HL-60/S4 treated with phorbol 12-myristate 13-acetate at 8.2 ng/mL for 4 days and 3 days (cell line): Measurements from ENCODE around the gene ESYT2.
"Not testable (repeated sequence)": the region's sequence is repeated elsewhere in the genome, so short reads cannot be mapped to it uniquely, and the experiment has no call there.

Experiments used
- in situ Hi-C: fragments of 300-500 bp; cut with MboI; formaldehyde crosslinking; loops from 2 replicates; pipeline ENCODE4 v1.15.0; 2022; ENCODE audit warnings: low sequenced_read_pairs

The ESYT2 gene

GRCh38 chr7:158829342-158830210, at the start of gene ESYT2:
Gene ESYT2, minus strand, starts transcription at chr7:158829509. Its CDS starts 91 bp downstream, at chr7:158829418.
- in situ Hi-C loops, result no loop called here

- in situ Hi-C loops, result not testable (repeated sequence)
Observed at GRCh38 chr7:158878151-158879079, 49.1 kb upstream of the ESYT2 start.

- in situ Hi-C loops, result no loop called here
Observed at GRCh38 chr7:158876984-158877383, 47.7 kb upstream of the ESYT2 start.

GRCh38 chr7:158869876-158870275, 40.6 kb upstream of the ESYT2 start:
- in situ Hi-C loops, result no loop called here

- in situ Hi-C loops, result no loop called here
Observed at GRCh38 chr7:158868764-158869410, 39.6 kb upstream of the ESYT2 start.

DNA sequence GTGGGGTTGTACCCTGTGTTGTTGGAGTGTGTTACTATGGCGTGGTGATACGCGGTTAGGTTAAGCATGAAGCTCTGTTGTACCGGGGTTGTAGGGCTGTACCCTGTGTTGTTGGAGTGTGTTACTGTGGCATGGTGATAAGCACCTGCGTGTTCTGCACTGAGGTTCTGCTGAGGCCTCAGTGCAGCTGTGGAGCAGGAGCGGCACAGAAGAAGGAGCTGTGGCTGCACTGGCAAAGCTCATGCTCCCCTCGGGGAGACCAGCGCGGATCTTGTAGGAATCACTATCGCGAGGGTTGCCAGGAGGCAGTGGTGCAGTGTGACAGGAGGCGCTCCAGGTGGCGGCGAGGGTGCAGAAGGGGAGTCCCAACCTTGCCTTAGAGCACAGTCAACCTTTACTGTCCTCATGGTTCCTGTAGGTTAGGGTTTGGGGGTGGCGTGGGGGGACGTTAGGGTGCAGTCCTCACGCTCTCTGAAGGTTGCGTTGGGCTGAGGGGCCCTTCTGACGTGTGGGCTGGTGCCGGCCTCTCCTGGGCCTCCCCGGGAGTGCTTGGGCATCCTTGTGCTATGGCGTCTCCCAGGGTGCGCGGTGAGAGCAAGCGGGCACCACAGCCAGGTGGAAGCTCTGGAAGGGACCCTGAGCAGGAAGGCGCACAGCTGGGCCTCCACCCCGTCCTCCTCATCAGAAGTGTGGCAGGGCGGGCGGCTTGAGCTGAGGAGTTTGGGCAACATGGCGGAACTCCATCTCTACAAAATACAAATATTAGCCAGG, 38.1 kb upstream of the ESYT2 start:
- in situ Hi-C loops, result no loop called here

GRCh38 chr7:158865977-158866376, 36.7 kb upstream of the ESYT2 start:
- in situ Hi-C loops, result no loop called here

DNA sequence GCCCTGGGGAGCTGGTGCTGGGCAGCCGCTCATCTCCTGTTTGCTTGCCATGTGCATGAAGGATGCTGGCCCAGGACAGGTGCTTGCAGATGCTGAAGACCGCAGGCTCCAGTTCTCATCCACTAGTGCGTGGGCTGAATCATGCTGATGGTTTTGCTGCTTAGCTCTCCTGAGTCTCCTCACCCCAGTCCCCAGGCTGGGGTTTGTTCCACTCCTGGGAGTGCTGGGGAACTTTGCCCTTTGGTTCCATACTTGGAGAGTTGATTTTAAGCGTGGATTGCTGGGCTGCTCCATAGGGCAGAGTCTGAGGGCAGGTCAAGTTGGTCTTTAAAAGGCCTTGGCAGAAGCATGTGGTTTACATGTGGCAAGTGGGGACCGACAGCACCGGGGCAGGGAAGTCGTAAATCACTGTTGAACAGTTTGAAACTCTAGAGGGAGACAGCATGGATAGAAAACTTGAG, 36.2 kb upstream of the ESYT2 start:
- in situ Hi-C loops, result no loop called here

- in situ Hi-C loops, result no loop called here
Observed at GRCh38 chr7:158864833-158865232, 35.5 kb upstream of the ESYT2 start.

- in situ Hi-C loops, result no loop called here
Observed at GRCh38 chr7:158864507-158864820, 35.2 kb upstream of the ESYT2 start.

DNA sequence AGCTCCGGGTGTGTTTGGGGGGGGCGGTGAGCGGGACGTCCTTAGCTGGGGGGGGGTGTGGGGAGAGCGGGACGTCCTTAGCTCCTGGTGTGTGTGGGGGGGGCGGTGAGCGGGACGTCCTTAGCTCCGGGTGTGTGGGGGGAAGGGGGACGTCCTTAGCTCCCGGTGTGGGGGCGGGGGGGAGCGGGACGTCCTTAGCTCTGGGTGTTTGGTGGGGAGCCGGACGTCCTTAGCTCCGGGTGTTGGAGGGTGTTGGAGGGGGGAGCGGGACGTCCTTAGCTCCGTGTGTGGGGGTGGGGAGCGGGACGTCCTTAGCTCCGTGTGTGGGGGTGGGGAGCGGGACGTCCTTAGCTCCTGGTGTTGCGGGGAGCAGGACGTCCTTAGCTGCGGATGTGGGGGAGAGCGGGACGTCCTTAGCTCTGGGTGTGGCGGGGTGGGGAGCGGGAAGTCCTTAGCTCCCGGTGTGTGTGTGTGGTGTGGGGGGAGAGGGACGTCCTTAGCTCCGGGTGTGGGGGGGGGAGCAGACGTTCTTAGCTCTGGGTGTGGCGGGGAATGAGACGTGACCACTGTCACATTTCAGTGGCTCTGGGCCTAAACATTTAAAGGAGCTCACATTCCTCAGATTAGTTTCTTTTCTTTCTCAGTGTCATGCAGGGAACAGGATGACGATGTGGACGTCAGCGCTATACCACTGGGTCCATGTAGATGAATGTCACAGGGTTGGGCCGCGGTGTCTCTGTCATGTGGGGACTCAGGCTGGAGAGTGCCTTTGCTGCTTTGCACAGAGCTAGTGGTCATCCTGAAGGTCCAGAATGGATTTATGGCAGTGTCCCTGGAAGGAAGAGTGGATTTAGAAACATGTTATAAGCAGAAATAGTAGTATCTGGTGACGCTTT, 34.5 kb upstream of the ESYT2 start:
- in situ Hi-C loops, result no loop called here

DNA sequence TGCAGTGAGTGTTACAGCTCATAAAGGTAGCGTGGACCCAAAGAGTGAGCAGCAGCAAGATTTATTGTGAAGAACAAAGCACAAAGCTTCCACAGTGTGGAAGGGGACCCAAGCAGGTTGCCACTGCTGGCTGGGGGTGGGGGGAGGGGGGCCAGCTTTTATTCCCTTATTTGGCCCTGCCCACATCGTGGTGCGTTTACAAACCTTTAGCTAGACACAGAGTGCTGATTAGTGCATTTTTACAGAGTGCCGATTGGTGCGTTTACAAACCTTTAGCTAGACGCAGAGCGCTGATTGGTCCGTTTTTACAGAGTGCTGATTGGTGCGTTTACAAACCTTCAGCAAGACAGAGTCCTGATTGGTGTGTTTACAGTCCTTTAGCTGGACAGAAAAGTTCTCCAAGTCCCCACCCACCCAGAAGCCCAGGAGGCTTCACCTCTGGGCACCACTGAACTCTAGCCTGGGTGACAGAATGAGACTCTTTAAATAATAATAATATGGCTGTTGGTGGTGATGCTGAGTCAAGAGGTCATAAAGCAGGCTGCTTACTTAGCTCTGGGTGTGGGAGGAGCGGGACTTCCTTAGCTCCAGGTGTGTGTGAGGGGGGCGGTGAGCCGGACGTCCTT, 33.8 kb upstream of the ESYT2 start:
- in situ Hi-C loops, result not testable (repeated sequence)

DNA sequence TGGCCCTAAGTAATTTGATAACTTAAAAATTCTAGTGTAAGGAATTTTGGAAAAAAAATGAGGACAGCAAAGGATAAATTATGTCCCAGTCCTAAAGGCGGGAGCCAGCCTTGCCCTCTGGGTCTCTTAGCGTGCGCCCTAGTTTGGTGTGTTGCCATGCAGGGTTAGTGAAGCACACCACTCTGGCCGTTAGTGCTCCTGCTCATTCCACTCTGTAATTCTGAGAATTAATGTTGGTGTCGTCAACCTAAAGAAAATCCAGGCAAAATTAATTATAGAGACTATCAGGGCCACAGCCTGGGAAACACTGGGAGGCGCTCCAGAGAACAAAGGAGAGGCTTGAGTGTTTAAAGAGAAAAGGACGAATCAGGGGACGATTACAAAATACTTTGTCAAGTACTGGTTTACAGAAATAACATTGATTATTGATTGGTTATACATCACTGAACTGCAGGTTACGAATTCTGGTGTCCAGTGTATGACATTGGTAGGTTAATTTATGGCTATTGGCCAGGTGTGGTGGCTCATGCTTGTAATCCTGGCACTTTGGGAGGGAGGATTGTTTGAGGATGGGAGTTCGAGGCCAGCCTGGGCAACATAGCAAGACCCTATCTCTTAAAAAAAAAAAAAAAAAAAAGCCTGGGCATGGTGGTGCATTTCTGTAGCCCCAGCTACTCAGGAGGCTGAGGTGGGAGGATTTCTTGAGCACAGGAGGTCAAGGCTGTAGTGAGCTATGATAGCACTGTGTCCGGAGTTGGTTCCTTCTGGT, 32.8 kb upstream of the ESYT2 start:
- in situ Hi-C loops, result no loop called here

GRCh38 chr7:158861004-158861787, 31.9 kb upstream of the ESYT2 start:
- in situ Hi-C loops, result no loop called here

- in situ Hi-C loops, result no loop called here
Observed at GRCh38 chr7:158860394-158860793, 31.1 kb upstream of the ESYT2 start.

DNA sequence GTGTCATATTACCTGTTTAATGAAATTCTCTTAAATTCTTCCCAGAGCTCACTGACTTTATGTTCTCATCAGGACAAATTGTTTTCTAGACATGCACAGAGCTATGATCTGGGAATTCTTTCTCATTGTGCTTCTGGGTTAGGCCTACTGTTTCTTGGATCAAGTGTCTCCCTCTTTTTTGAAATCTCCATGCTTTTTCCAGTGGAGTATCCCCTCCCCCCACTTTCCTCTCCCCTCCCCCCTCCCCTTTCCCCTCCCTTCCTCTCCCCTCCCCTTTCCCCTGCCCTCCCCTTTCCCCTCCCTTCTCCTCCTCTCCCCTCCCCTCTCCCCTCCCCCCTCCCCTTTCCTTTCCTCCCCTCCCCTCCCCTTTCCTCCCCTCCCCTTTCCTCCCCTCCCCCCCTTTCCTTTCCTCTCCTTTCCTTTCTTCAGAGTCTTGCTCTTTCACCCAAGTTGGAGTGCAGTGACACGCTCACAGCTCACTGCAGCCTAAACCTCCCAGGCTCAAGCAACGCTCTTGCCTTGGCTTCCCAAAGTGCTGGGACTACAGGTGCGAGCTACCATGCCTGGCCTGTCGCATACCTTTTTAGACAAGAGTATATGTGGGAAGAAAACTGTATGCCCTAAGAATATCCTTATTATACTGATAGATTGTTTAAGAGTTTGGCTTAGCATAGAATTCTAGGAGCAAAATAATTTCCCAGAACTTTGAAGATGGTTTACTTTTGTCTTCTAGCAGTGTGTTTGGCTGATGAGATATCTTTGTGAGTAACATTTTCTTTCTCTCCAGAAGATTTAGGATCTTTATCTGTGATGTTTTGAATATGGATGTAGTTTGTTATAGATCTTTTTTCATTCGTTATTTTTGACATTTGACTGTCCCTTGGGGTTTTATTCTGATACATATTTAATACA, 29.5 kb upstream of the ESYT2 start:
- in situ Hi-C loops, result no loop called here
